HFF-Myc (cell line): ENCODE results near the gene LUC7L.

Experiments used
- DNase-seq: peaks from one replicate; pipeline ENCODE4 v3.0.0-alpha.2; 2011; ENCODE audit warnings: low read depth; ENCODE audit errors: extremely low read depth
- H3K4me3 ChIP-seq: replicated peaks from 2 replicates; pipeline ENCODE4 v1.5.1; 2011; ENCODE audit warnings: low read depth, mild to moderate bottlenecking, control low read depth, low read length
- TF ChIP-seq, protein P1 (sequence below): IDR thresholded peaks from 2 replicates; pipeline ENCODE4 v1.5.1; 2012; ENCODE audit warnings: mild to moderate bottlenecking, low read depth, low read length, control low read depth; ENCODE audit errors: missing control alignments

The LUC7L gene

GRCh38 chr16:266258-267164, 37.3 kb upstream of the LUC7L start:
- no peak for DNase-seq
- no peak overlapping the region for H3K4me3 ChIP-seq
- TF ChIP-seq, protein P1, sequence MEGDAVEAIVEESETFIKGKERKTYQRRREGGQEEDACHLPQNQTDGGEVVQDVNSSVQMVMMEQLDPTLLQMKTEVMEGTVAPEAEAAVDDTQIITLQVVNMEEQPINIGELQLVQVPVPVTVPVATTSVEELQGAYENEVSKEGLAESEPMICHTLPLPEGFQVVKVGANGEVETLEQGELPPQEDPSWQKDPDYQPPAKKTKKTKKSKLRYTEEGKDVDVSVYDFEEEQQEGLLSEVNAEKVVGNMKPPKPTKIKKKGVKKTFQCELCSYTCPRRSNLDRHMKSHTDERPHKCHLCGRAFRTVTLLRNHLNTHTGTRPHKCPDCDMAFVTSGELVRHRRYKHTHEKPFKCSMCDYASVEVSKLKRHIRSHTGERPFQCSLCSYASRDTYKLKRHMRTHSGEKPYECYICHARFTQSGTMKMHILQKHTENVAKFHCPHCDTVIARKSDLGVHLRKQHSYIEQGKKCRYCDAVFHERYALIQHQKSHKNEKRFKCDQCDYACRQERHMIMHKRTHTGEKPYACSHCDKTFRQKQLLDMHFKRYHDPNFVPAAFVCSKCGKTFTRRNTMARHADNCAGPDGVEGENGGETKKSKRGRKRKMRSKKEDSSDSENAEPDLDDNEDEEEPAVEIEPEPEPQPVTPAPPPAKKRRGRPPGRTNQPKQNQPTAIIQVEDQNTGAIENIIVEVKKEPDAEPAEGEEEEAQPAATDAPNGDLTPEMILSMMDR = no peak

DNA sequence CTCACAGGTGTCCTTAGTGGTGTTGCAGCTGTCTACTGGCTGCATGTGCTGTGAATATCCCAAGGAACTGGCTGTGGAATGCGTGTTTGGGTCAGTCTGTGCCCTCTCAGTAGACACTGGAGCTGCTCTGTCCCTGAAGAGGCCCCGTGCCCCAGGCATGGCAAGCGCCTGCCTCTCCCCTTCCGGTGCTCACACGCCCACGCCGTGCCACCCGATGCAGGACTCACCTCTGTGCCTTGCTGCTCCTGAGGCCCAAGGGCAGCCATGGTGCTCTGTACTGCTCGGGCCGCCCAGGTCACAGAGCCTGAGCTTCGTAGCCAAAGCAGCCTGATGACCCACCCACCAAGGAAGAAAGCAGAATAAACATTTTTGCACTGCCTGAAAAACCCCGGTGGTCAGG, 36.5 kb upstream of the LUC7L start:
- TF ChIP-seq, protein P1 = no peak
- H3K4me3 ChIP-seq = no peak overlapping the region
- no peak for DNase-seq

DNA sequence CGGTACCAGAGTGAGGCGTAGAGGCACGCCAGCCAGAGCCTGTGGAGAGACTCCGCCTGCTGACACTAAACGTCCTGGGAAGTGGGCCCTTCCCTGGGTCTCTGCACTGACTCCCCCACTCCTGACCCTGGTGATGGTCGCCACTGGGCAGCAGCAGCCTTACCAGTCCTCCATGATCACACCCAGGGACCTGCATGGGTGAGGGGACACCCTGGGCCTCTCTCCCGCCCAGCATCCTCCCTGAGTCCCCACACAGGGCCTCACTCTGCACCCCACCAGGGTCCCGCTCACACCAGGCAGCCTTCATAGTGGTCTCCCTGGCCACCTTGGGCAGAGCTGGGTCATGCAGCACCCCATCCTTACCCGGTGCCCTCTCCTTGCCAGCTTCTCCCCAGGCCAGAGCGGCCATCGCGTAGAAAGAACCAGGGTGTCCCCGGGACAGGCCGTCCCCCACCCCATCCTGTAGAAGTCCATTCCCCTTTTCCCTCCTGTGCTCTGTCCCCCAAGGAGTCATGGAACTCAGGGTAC, 35.8 kb upstream of the LUC7L start:
- H3K4me3 ChIP-seq = no peak overlapping the region
- DNase-seq = no peak
- TF ChIP-seq, protein P1 = no peak

DNA sequence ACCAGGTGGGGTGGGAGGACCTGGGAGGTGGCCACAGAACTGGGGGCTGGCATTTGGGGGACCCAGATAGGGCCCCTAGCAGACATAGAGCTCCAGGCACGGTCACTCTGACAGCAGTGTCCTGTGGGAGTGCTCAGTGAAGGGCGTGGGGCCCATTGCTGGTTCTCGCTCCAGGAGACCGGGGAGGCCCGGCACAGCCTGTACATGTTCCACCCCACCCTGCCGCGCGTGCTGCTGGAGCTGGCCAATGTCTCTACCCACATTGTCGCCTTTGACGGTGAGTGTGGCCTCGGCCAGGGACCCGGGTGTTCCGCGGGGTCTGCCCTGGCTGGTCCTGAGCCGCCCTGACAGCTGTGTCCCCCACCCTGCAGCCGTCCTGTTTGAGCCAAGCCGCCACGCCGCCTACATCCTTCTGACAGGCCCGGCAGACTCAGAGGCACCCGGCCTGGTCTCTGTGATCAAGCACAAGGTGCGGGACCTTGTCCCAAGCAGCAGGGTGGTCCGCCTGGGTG, 35.2 kb upstream of the LUC7L start:
- H3K4me3 ChIP-seq = no peak overlapping the region
- TF ChIP-seq, protein P1 = no peak
- DNase-seq = no peak

DNA sequence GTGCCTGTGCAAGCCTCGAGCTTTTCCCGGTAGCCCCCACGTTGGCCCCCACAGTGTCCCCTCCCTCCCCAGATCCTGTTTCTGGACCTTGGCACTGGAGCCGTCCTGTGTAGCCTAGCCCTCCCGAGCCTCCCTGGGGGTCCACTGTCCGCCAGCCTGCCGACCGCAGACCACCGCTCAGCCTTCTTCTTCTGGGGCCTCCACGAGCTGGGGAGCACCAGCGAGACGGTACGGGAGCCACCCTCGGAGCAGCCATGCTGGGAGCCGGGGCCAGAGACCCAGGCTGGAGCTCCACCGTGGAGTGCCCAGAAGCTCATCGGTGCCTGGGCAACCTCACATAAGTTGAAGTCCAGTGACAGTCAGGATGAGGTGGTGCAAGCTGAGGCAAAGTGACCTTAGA, 34.7 kb upstream of the LUC7L start:
- TF ChIP-seq, protein P1 = no peak
- no peak for DNase-seq
- no peak overlapping the region for H3K4me3 ChIP-seq

- TF ChIP-seq, protein P1 = no peak
- DNase-seq = no peak
- no peak overlapping the region for H3K4me3 ChIP-seq
Measured at GRCh38 chr16:263182-263774, 34.0 kb upstream of the LUC7L start.
